Effector memory CD8-positive, alpha-beta T cell (primary cell): ENCODE results near the gene COG5.
"Not testable (repeated sequence)": the region's sequence is repeated elsewhere in the genome, so short reads cannot be mapped to it uniquely, and the experiment has no call there.

Source experiments
- ATAC-seq: fragments of 150-1000 bp; cut with Tn5 transposase; replicated peaks from 2 replicates; pipeline ENCODE4 v1.10.0; 2021; ENCODE audit warnings: mild to moderate bottlenecking, moderate library complexity
- DNase-seq, 3 experiments: peaks; one replicate each; pipeline ENCODE4 v3.0.0; 2021
- H3K27ac Mint-ChIP-seq, 2 donors: one replicate each; pipeline ENCODE4 v1.8.0; 2022; ENCODE audit warnings: mild to moderate bottlenecking in 2 of 2, mixed read lengths in 2 of 2, moderate library complexity in 2 of 2
- H3K27me3 Mint-ChIP-seq, 2 donors: one replicate each; pipeline ENCODE4 v1.8.0; 2022; ENCODE audit warnings: mixed read lengths in 2 of 2
- H3K36me3 Mint-ChIP-seq: one replicate; pipeline ENCODE4 v1.8.0; 2022; ENCODE audit warnings: mild to moderate bottlenecking, moderate library complexity, mixed read lengths; ENCODE audit not compliant: insufficient read depth
- H3K4me1 Mint-ChIP-seq, 2 donors: one replicate each; pipeline ENCODE4 v1.8.0; 2022; ENCODE audit warnings: low read depth in 2 of 2, mixed read lengths in 2 of 2
- H3K4me3 Mint-ChIP-seq, 2 donors: one replicate each; pipeline ENCODE4 v1.8.0; 2022; ENCODE audit warnings: mild to moderate bottlenecking in 2 of 2, mixed read lengths in 2 of 2, moderate library complexity in 2 of 2
- H3K9me3 Mint-ChIP-seq, 2 donors: one replicate each; pipeline ENCODE4 v1.8.0; 2022; ENCODE audit warnings: mixed read lengths in 2 of 2

The COG5 gene

GRCh38 chr7:107165341-107165740 lies 398.4 kb downstream of the COG5 start:
- peaks cover 6 to 18% of the 10 kb centered on the region in 2 donors for H3K27me3 Mint-ChIP-seq
- no peak for DNase-seq
- peaks cover 20 to 21% of the 10 kb centered on the region in 2 donors for H3K4me1 Mint-ChIP-seq
- no peak overlapping the region for H3K4me3 Mint-ChIP-seq
- H3K27ac Mint-ChIP-seq, result no peak overlapping the region
- peaks cover 36% of the 10 kb centered on the region for H3K36me3 Mint-ChIP-seq
- ATAC-seq, result no peak
- no peaks in the 10 kb centered on the region for H3K9me3 Mint-ChIP-seq

- H3K4me3 Mint-ChIP-seq, result no peak overlapping the region
- H3K27ac Mint-ChIP-seq, result no peak overlapping the region
- peaks cover 23% of the 10 kb centered on the region for H3K36me3 Mint-ChIP-seq
- peaks cover 6 to 18% of the 10 kb centered on the region in 2 donors for H3K27me3 Mint-ChIP-seq
- H3K9me3 Mint-ChIP-seq, result no peaks in the 10 kb centered on the region
- peaks cover 12 to 13% of the 10 kb centered on the region in 2 donors for H3K4me1 Mint-ChIP-seq
- no peak for ATAC-seq
- no peak for DNase-seq
Observed at GRCh38 chr7:107164092-107164491, 399.6 kb downstream of the COG5 start.

DNA sequence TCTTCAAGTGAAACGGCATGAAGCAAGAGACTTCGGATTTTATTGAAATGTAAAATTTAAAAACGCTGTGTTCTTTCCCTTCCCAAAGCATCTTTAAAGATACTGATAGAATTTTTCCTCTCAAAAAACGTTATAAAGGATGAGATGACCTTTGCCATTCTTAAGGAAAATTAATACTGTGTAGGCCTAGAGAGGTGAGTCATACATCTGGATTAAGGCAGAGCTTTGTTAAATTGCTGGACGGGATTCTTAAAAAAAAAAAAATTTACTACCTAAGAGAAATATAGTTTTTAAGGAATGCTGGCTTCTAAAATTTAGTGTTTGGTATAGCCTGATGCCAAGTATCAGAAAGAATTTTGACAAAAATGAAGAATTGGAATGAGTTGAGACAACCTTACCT lies 401.2 kb downstream of the COG5 start:
- Mint-ChIP-seq H3K4me1 (peaks cover 3 to 8% of the 10 kb centered on the region in 2 donors), H3K36me3 (peaks cover 7% of the 10 kb centered on the region), H3K4me3 (no peak overlapping the region), H3K9me3 (no peaks in the 10 kb centered on the region), H3K27me3 (peaks cover 6 to 18% of the 10 kb centered on the region in 2 donors), H3K27ac (no peak overlapping the region)
- DNase-seq (no peak), ATAC-seq (no peak)

DNA sequence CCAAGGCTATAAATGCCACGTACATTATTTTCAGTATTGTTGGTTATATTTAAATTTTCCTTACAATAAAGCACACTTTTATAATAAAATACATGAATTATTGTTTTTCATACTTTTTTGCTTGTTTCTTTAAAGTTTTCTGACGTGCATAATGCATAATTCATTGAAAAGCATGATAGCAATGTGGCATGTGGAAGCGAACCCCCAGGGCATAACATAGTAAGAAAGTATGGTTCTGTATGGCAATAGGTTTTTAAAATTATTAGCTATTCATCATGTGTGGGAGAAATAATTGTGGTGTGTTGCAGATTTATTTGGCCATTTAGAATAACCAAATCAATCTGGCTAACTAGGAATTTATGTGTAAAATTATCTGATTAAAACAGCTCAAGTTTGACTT lies 402.3 kb downstream of the COG5 start:
- H3K9me3 Mint-ChIP-seq, result no peaks in the 10 kb centered on the region

DNA sequence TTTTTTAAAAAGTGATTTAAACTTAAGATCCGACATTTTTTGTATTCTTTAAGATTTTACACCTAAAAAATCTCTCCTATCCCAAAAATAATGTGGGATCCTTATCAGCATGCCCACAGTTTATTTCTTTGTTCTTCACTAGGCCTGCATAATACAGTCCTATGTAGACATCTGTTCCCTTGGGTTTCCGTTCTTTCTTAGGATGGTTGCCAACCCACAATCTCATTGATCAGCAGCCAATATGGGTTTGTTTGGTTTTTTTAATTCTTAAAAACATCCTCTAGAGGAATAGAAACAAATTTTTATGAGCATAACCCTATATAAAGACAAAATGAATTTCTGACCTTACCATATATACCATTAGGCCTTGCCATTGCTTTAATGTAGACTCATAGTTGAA lies 403.3 kb downstream of the COG5 start:
- Mint-ChIP-seq H3K4me1 (no peaks in the 10 kb centered on the region), H3K36me3 (no peaks in the 10 kb centered on the region), H3K27ac (no peak overlapping the region), H3K4me3 (no peak overlapping the region), H3K9me3 (no peaks in the 10 kb centered on the region), H3K27me3 (peaks cover 3 to 14% of the 10 kb centered on the region in 2 donors)
- DNase-seq, result no peak
- ATAC-seq, result no peak

More for the DNA sequence above, 402.3 kb downstream of the COG5 start:
- ATAC-seq (no peak), DNase-seq (no peak)
- Mint-ChIP-seq H3K4me3 (no peak overlapping the region), H3K4me1 (peaks cover 0 to 4% of the 10 kb centered on the region in 2 donors), H3K27ac (no peak overlapping the region), H3K36me3 (no peaks in the 10 kb centered on the region), H3K27me3 (peaks cover 6 to 18% of the 10 kb centered on the region in 2 donors)

DNA sequence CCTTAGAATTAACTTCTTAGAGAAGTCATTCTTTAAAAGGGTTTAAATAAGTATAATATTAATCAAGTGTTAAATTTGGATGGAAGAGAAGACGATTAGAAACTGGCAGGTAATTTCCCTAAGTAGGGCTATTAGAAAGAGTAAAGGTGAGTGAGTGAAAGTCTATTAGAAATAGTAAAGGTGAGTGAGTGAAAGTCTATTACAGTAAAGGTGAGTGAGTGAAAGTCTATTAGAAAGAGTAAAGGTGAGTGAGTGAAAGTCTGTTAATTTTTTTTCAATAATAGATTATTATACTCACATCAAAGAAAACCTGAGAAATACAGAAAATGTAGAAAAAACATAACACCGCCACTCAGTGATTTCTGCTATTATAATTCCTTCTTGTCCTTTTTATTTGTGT lies 405.7 kb downstream of the COG5 start:
- Mint-ChIP-seq H3K4me1 (no peaks in the 10 kb centered on the region), H3K27me3 (peaks cover 0 to 6% of the 10 kb centered on the region in 2 donors), H3K9me3 (no peaks in the 10 kb centered on the region), H3K4me3 (no peak overlapping the region), H3K27ac (no peak overlapping the region), H3K36me3 (no peaks in the 10 kb centered on the region)
- ATAC-seq, result no peak
- no peak for DNase-seq

DNA sequence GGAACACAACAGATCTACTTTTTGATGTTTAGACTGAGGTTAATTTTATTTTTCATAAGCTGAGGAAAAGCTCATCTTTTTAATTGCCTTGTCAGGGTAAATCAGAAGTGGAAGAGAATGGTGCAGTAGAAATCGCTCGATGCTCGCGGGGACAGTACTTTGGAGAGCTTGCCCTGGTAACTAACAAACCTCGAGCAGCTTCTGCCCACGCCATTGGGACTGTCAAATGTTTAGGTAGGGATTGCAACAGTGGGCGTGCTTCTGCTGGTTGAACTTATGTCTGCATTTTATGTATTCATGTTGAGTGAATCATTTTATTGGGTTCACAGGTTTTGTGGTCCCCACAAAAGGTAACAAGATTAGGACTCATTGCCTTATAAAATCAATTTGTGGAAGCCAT lies 406.6 kb downstream of the COG5 start:
- ATAC-seq, result no peak
- Mint-ChIP-seq H3K27ac (no peak overlapping the region), H3K4me1 (no peaks in the 10 kb centered on the region), H3K36me3 (no peaks in the 10 kb centered on the region), H3K4me3 (no peak overlapping the region), H3K9me3 (no peaks in the 10 kb centered on the region), H3K27me3 (peaks cover 0 to 10% of the 10 kb centered on the region in 2 donors)
- DNase-seq, result no peak

DNA sequence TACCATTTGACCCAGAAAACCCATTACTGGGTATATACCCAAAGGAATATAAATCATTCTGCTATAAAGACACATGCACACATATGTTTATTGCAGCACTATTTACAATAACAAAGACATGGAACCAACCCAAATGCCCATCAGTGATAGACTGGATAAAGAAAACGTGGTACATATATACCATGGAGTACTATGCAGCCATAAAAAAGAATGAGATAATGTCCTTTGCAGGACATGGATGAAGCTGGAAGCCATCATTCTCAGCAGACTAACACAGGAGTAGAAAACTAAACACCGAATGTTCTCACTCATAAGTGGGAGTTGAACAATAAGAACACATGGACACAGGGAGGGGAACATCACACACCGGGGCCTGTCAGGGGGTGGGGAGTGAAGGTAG lies 408.0 kb downstream of the COG5 start:
- ATAC-seq, DNase-seq, H3K36me3 Mint-ChIP-seq, H3K9me3 Mint-ChIP-seq, H3K4me1 Mint-ChIP-seq, H3K27ac Mint-ChIP-seq, H3K4me3 Mint-ChIP-seq: not testable (repeated sequence)
- H3K27me3 Mint-ChIP-seq, result peaks cover 0 to 10% of the 10 kb centered on the region in 2 donors

- DNase-seq (no peak), ATAC-seq (no peak)
- Mint-ChIP-seq H3K9me3 (no peaks in the 10 kb centered on the region), H3K36me3 (no peaks in the 10 kb centered on the region), H3K27ac (no peak overlapping the region), H3K27me3 (peaks cover 0 to 10% of the 10 kb centered on the region in 2 donors), H3K4me3 (no peak overlapping the region), H3K4me1 (no peaks in the 10 kb centered on the region)
Observed at GRCh38 chr7:107154826-107155225, 408.9 kb downstream of the COG5 start.

GRCh38 chr7:107152011-107152410 lies 411.7 kb downstream of the COG5 start:
- Mint-ChIP-seq H3K4me1 (no peaks in the 10 kb centered on the region), H3K4me3 (no peak overlapping the region), H3K27me3 (peaks cover 0 to 10% of the 10 kb centered on the region in 2 donors), H3K9me3 (no peaks in the 10 kb centered on the region), H3K27ac (no peak overlapping the region), H3K36me3 (no peaks in the 10 kb centered on the region)
- ATAC-seq, result no peak
- no peak for DNase-seq
